IMR-90 (cell line): ENCODE data around the gene POU6F1. TPM values are rescaled to one million over a fixed set of nuclear protein-coding genes. Genes with fewer than 3 reads are reported as not detected.

ENCODE experiments used
- ATAC-seq: fragments of 200-7000 bp; cut with Tn5 transposase; 2 replicates; pipeline ENCODE4 v1.9.1; 2020; ENCODE audit warnings: low read depth, mild to moderate bottlenecking, moderate library complexity
- BruUV-seq: library from RNA; stranded (reverse); fragments of 400-500 nt; replicated peaks from 2 replicates; lab custom pipeline; 2021; lab: Mats Ljungman, UMichigan
- CTCF ChIA-PET: fragments of 300-600 bp; formaldehyde crosslinking; extraction: SDS; loops from one replicate; lab custom pipeline; 2021; ENCODE audit warnings: antibody characterized with exemption; lab: Yijun Ruan, JAX
- POLR2A ChIA-PET: fragments of 300-600 bp; sonication (Branson Sonifier 250); formaldehyde crosslinking; loops from one replicate; lab custom pipeline; 2022; ENCODE audit warnings: antibody characterized with exemption; ENCODE audit not compliant: unreplicated experiment; lab: Charles Lee
- DNase-seq: peaks from one replicate; pipeline ENCODE4 v3.0.0; 2013
- H2AFZ ChIP-seq: replicated peaks from 2 replicates; pipeline ENCODE3; 2013; ENCODE audit warnings: low read length, mild to moderate bottlenecking; ENCODE audit not compliant: poor library complexity
- H2AK5ac ChIP-seq: 2 replicates; pipeline ENCODE4 v1.6.1; 2013; ENCODE audit warnings: low read depth, low read length, inconsistent platforms
- H2AK9ac ChIP-seq: replicated peaks from 2 replicates; pipeline ENCODE3; 2013; ENCODE audit warnings: mild to moderate bottlenecking, low read depth, low read length, moderate library complexity; ENCODE audit not compliant: poor library complexity
- H2BK120ac ChIP-seq: 2 replicates; pipeline ENCODE4 v1.6.1; 2013; ENCODE audit warnings: low read depth, low read length, inconsistent platforms
- H2BK15ac ChIP-seq: 3 replicates; pipeline ENCODE4 v1.6.1; 2013; ENCODE audit warnings: low read depth, low read length, inconsistent platforms
- H2BK20ac ChIP-seq: 2 replicates; pipeline ENCODE4 v1.6.1; 2013; ENCODE audit warnings: low read depth, mild to moderate bottlenecking, inconsistent platforms, low read length, moderate library complexity
- H2BK5ac ChIP-seq: 2 replicates; pipeline ENCODE4 v1.6.1; 2013; ENCODE audit warnings: mild to moderate bottlenecking, low read depth, low read length, inconsistent platforms; ENCODE audit not compliant: poor library complexity, severe bottlenecking
- H3K14ac ChIP-seq: replicated peaks from 2 replicates; pipeline ENCODE4 v1.6.1; 2013; ENCODE audit warnings: low read depth, low read length, inconsistent platforms
- H3K18ac ChIP-seq: 2 replicates; pipeline ENCODE4 v1.6.1; 2013; ENCODE audit warnings: low read depth, low read length, control low read depth
- H3K23ac ChIP-seq: 2 replicates; pipeline ENCODE4 v1.6.1; 2013; ENCODE audit warnings: low read depth, low read length, inconsistent platforms
- H3K27ac ChIP-seq: 2 replicates; pipeline ENCODE4 v1.5.1; 2013; ENCODE audit warnings: mild to moderate bottlenecking, control low read depth, low read length; ENCODE audit not compliant: insufficient read depth
- H3K27me3 ChIP-seq: 2 replicates; pipeline ENCODE4 v1.6.1; 2013; ENCODE audit warnings: low read length; ENCODE audit not compliant: control insufficient read depth, insufficient read depth
- H3K36me3 ChIP-seq: 2 replicates; pipeline ENCODE4 v1.6.1; 2013; ENCODE audit warnings: low read length, mixed read lengths; ENCODE audit not compliant: control insufficient read depth, insufficient read depth
- H3K4ac ChIP-seq: 2 replicates; pipeline ENCODE4 v1.6.1; 2013; ENCODE audit warnings: low read depth, low read length, inconsistent platforms
- H3K4me1 ChIP-seq: 2 replicates; pipeline ENCODE4 v1.6.1; 2013; ENCODE audit warnings: low read length, mixed read lengths; ENCODE audit not compliant: control insufficient read depth, insufficient read depth
- H3K4me2 ChIP-seq: 2 replicates; pipeline ENCODE4 v1.6.1; 2013; ENCODE audit warnings: low read depth, mild to moderate bottlenecking, control low read depth, low read length, moderate library complexity
- H3K4me3 ChIP-seq: 2 replicates; pipeline ENCODE4 v1.5.1; 2013; ENCODE audit warnings: low read depth, mild to moderate bottlenecking, control low read depth, low read length, moderate library complexity; ENCODE audit not compliant: insufficient read depth
- H3K56ac ChIP-seq: 2 replicates; pipeline ENCODE4 v1.6.1; 2013; ENCODE audit warnings: low read length, inconsistent platforms; ENCODE audit not compliant: insufficient read depth; ENCODE audit errors: extremely low read depth
- H3K79me1 ChIP-seq, 2 experiments: 2 replicates each; pipeline ENCODE4 v1.6.1; 2013; ENCODE audit warnings: low read length in 2 of 2, inconsistent platforms in 1 of 2, low read depth in 1 of 2
- H3K9ac ChIP-seq: 2 replicates; pipeline ENCODE4 v1.6.1; 2013; ENCODE audit warnings: low read depth, low read length, control low read depth
- H3K9me1 ChIP-seq: 2 replicates; pipeline ENCODE4 v1.6.1; 2013; ENCODE audit warnings: low read length, inconsistent platforms; ENCODE audit not compliant: insufficient read depth
- H3K9me3 ChIP-seq: 2 replicates; pipeline ENCODE4 v1.6.1; 2013; ENCODE audit warnings: low read length; ENCODE audit not compliant: control insufficient read depth, insufficient read depth
- H4K20me1 ChIP-seq: 2 replicates; pipeline ENCODE4 v1.6.1; 2013; ENCODE audit warnings: low read length, inconsistent platforms; ENCODE audit not compliant: insufficient read depth
- H4K5ac ChIP-seq: 2 replicates; pipeline ENCODE4 v1.6.1; 2013; ENCODE audit warnings: mild to moderate bottlenecking, low read depth, low read length, control low read depth
- H4K8ac ChIP-seq, 2 experiments: 2 replicates each; pipeline ENCODE4 v1.6.1; 2013; ENCODE audit warnings: low read depth in 2 of 2, low read length in 2 of 2, control low read depth in 1 of 2, inconsistent platforms in 1 of 2
- H4K91ac ChIP-seq: 2 replicates; pipeline ENCODE4 v1.6.1; 2013; ENCODE audit warnings: low read depth, low read length, inconsistent platforms; ENCODE audit not compliant: insufficient read depth
- ELK1 ChIP-seq: fragments of 150-350 bp; IDR thresholded peaks from 2 replicates; pipeline ENCODE4 v1.6.1; 2016; ENCODE audit warnings: low read depth, mild to moderate bottlenecking, low read length, moderate library complexity, borderline replicate concordance
- RAD21 ChIP-seq: IDR thresholded peaks from 2 replicates; pipeline ENCODE4 v1.6.1; 2012; ENCODE audit warnings: low read length, improper control_type of control experiment
- RCOR1 ChIP-seq: IDR thresholded peaks from 2 replicates; pipeline ENCODE4 v1.6.1; 2012; ENCODE audit warnings: mild to moderate bottlenecking, low read length, improper control_type of control experiment; ENCODE audit not compliant: insufficient replicate concordance
- RFX5 ChIP-seq: IDR thresholded peaks from 2 replicates; pipeline ENCODE4 v1.8.0; 2012; ENCODE audit warnings: low read depth, mild to moderate bottlenecking, low read length, moderate library complexity
- USF2 ChIP-seq: fragments of 150-350 bp; IDR thresholded peaks from 2 replicates; pipeline ENCODE4 v1.6.1; 2017; ENCODE audit warnings: mild to moderate bottlenecking, antibody characterized with exemption, low read length, low read depth
- WGBS, 2 experiments: methylation state at CpG; one replicate each; pipeline versions ENCODE4 v1.1.5 to v1.1.7; 2013; ENCODE audit warnings: missing lambda C conversion rate in 2 of 2; ENCODE audit not compliant: insufficient read length in 1 of 2; ENCODE audit errors: extremely low coverage in 2 of 2; 5-methylcytosine and 5-hydroxymethylcytosine counted together
- dilution Hi-C: fragments of 300-500 bp; cut with HindIII; formaldehyde crosslinking; loops from one replicate; pipeline ENCODE4 v1.14.3; 2018; ENCODE audit warnings: low sequenced_read_pairs; ENCODE audit not compliant: unreplicated experiment
- in situ Hi-C: fragments of 300-500 bp; cut with MboI; formaldehyde crosslinking; loops from 3 replicates; pipeline ENCODE4 v1.14.3; 2019; ENCODE audit warnings: low sequenced_read_pairs, inconsistent platforms, mixed read lengths
- intact Hi-C: fragments of 100-400 bp; cut with micrococcal nuclease; formaldehyde crosslinking; loops from 2 replicates; pipeline ENCODE4 v1.10.0; 2022
- polyA plus RNA-seq, 3 experiments: library from polyadenylated mRNA; depleted of rRNA; stranded (reverse); fragments of >200 nt; gene quantifications; 2 replicates each; pipeline ENCODE4 v1.2.3, GENCODE V29; 2012; ENCODE audit warnings: low replicate concordance in 1 of 3
- total RNA-seq: library from RNA; depleted of rRNA; stranded (reverse); fragments of >200 nt; gene quantifications from 2 replicates; pipeline ENCODE4 v1.2.3, GENCODE V29; 2012

POU6F1 gene
- total and polyA plus RNA-seq, 2 of the 4 experiments (the other 2 are of a cell fraction) = 0.90 to 3.6 TPM

- no peak overlapping the region for H3K56ac ChIP-seq
- no peak overlapping the region for H3K4me3 ChIP-seq
- H2AK9ac ChIP-seq = no peak overlapping the region
- H2BK20ac ChIP-seq = no peak overlapping the region
- H3K36me3 ChIP-seq = peaks cover 8% of the 10 kb centered on the region
- TF ChIP-seq RFX5 (no peak), USF2 (no peak), ELK1 (no peak), RCOR1 (no peak), RAD21 (no peak)
- intact Hi-C loops (no loop called here), dilution Hi-C loops (no loop called here), in situ Hi-C loops (no loop called here)
- DNase-seq (no peak), ATAC-seq (no peak)
- H3K9ac ChIP-seq = no peak overlapping the region
- no peak overlapping the region for H3K27ac ChIP-seq
- no peak overlapping the region for H4K91ac ChIP-seq
- no peak overlapping the region for H4K5ac ChIP-seq
- no peaks in the 10 kb centered on the region for H3K4me1 ChIP-seq
- H4K8ac ChIP-seq = no peak overlapping the region
- no peak overlapping the region for H2BK5ac ChIP-seq
- no peaks in the 10 kb centered on the region for H3K27me3 ChIP-seq
- no peak overlapping the region for H3K14ac ChIP-seq
- H3K9me1 ChIP-seq = peaks cover 5% of the 10 kb centered on the region
- no peak overlapping the region for H3K4me2 ChIP-seq
- H2BK120ac ChIP-seq = no peak overlapping the region
- no peaks in the 10 kb centered on the region for H3K9me3 ChIP-seq
- no peak overlapping the region for H3K4ac ChIP-seq
- no peak overlapping the region for H2AFZ ChIP-seq
- 86% methylated on average over 1 of the region's 2 CpGs; no CpG with 5 or more reads in 1 of the 2 experiments for WGBS, 2 experiments
- H2AK5ac ChIP-seq = no peak overlapping the region
- no peaks in the 10 kb centered on the region for H4K20me1 ChIP-seq
- CTCF ChIA-PET = no interaction called here
- peaks cover 5 to 14% of the 10 kb centered on the region in 2 experiments; a peak in 3 of 4 replicates for H3K79me1 ChIP-seq
- no TSS peak for BruUV-seq
- POLR2A ChIA-PET = no interaction called here
- no peak overlapping the region for H3K23ac ChIP-seq
- no peak overlapping the region for H3K18ac ChIP-seq
- no peak overlapping the region for H2BK15ac ChIP-seq
Observed at GRCh38 chr12:51210690-51211395, 7.0 kb downstream of the POU6F1 start.
